ENCODE measurements around the gene KCNN3.
A peak's percentile ranks its signal among the peaks of the same experiment; 100 is the strongest.

Gene KCNN3

GRCh38 chr1:154767315-154768240 is 102.5 kb downstream of the KCNN3 start:
- DNase-seq = no peak

GRCh38 chr1:154765970-154766369 is 104.1 kb downstream of the KCNN3 start:
- peak in 1 of 2 donors; percentile 34 for DNase-seq

- no peak for DNase-seq
Measured at GRCh38 chr1:154764773-154765172, 105.3 kb downstream of the KCNN3 start.

GRCh38 chr1:154764181-154764580 is 105.9 kb downstream of the KCNN3 start:
- DNase-seq = no peak

- DNase-seq = peak; percentile 76 to 86
Measured at GRCh38 chr1:154760469-154760933, 109.6 kb downstream of the KCNN3 start.

GRCh38 chr1:154759793-154760192 is 110.3 kb downstream of the KCNN3 start:
- DNase-seq = no peak

GRCh38 chr1:154759196-154759595 is 110.9 kb downstream of the KCNN3 start:
- DNase-seq = peak; percentile 44 to 63

GRCh38 chr1:154758346-154758745 is 111.7 kb downstream of the KCNN3 start:
- DNase-seq = no peak

- no peak for DNase-seq
Measured at GRCh38 chr1:154756793-154757548, 113.1 kb downstream of the KCNN3 start.

- no peak for DNase-seq
Measured at GRCh38 chr1:154755858-154756730, 114.0 kb downstream of the KCNN3 start.

- DNase-seq = no peak
Measured at GRCh38 chr1:154753426-154753825, 116.7 kb downstream of the KCNN3 start.

GRCh38 chr1:154752273-154753030 is 117.6 kb downstream of the KCNN3 start:
- DNase-seq = no peak

- DNase-seq = no peak
Measured at GRCh38 chr1:154751690-154752089, 118.4 kb downstream of the KCNN3 start.

- no peak for DNase-seq
Measured at GRCh38 chr1:154750681-154751665, 119.1 kb downstream of the KCNN3 start.

GRCh38 chr1:154749078-154749760 is 120.9 kb downstream of the KCNN3 start:
- peak in 1 of 2 donors; percentile 27 for DNase-seq

- DNase-seq = no peak
Measured at GRCh38 chr1:154748405-154748775, 121.7 kb downstream of the KCNN3 start.

- DNase-seq = peak; percentile 46 to 60
Measured at GRCh38 chr1:154747740-154748404, 122.2 kb downstream of the KCNN3 start.

GRCh38 chr1:154747380-154747739 is 122.7 kb downstream of the KCNN3 start:
- no peak for DNase-seq

- no peak for DNase-seq
Measured at GRCh38 chr1:154746622-154747299, 123.3 kb downstream of the KCNN3 start.
